ENCODE measurements around the gene FBF1.

FBF1 gene

GRCh38 chr17:75950855-75951554 lies 10.2 kb upstream of the FBF1 start:
- DNase-seq = no peak

GRCh38 chr17:75950421-75950820 lies 9.6 kb upstream of the FBF1 start:
- DNase-seq = no peak

- DNase-seq = no peak
Observed at GRCh38 chr17:75945211-75945610, 4.4 kb upstream of the FBF1 start.

- DNase-seq = no peak
Observed at GRCh38 chr17:75943491-75943890, 2.6 kb upstream of the FBF1 start.

GRCh38 chr17:75942473-75942872 lies 1.6 kb upstream of the FBF1 start:
- no peak for DNase-seq

GRCh38 chr17:75941442-75941819 lies 589 bp upstream of the FBF1 start:
- DNase-seq = no peak

GRCh38 chr17:75937652-75938051 lies 3.2 kb downstream of the FBF1 start:
- no peak for DNase-seq

- no peak for DNase-seq
Observed at GRCh38 chr17:75933808-75934207, 7.0 kb downstream of the FBF1 start.

- DNase-seq = no peak
Observed at GRCh38 chr17:75932852-75933251, 8.0 kb downstream of the FBF1 start.

GRCh38 chr17:75931062-75931461 lies 9.8 kb downstream of the FBF1 start:
- no peak for DNase-seq

GRCh38 chr17:75927286-75927922 lies 13.4 kb downstream of the FBF1 start:
- DNase-seq = no peak

GRCh38 chr17:75926456-75926855 lies 14.4 kb downstream of the FBF1 start:
- DNase-seq = no peak

GRCh38 chr17:75925912-75926311 lies 14.9 kb downstream of the FBF1 start:
- no peak for DNase-seq

- no peak for DNase-seq
Observed at GRCh38 chr17:75925103-75925502, 15.7 kb downstream of the FBF1 start.

- DNase-seq = no peak
Observed at GRCh38 chr17:75922963-75923874, 17.6 kb downstream of the FBF1 start.

GRCh38 chr17:75922173-75922961 lies 18.5 kb downstream of the FBF1 start:
- DNase-seq = no peak

- DNase-seq = no peak
Observed at GRCh38 chr17:75921596-75921995, 19.2 kb downstream of the FBF1 start.

- no peak for DNase-seq
Observed at GRCh38 chr17:75920045-75920560, 20.7 kb downstream of the FBF1 start.

GRCh38 chr17:75919611-75920010 lies 21.2 kb downstream of the FBF1 start:
- no peak for DNase-seq

GRCh38 chr17:75917917-75918445 lies 22.9 kb downstream of the FBF1 start:
- no peak for DNase-seq

GRCh38 chr17:75917141-75917916 lies 23.5 kb downstream of the FBF1 start:
- DNase-seq = no peak

GRCh38 chr17:75915268-75915667 lies 25.6 kb downstream of the FBF1 start:
- DNase-seq = no peak

Measured in NCI-H1092 (cell line).